Ecto neural progenitor cell (in vitro differentiated cells): Measurements from ENCODE around the gene SF1.

Source experiments
- DNase-seq: peaks from one replicate; pipeline ENCODE4 v3.0.0-alpha.2; 2018; ENCODE audit warnings: low spot score

The SF1 gene

DNA sequence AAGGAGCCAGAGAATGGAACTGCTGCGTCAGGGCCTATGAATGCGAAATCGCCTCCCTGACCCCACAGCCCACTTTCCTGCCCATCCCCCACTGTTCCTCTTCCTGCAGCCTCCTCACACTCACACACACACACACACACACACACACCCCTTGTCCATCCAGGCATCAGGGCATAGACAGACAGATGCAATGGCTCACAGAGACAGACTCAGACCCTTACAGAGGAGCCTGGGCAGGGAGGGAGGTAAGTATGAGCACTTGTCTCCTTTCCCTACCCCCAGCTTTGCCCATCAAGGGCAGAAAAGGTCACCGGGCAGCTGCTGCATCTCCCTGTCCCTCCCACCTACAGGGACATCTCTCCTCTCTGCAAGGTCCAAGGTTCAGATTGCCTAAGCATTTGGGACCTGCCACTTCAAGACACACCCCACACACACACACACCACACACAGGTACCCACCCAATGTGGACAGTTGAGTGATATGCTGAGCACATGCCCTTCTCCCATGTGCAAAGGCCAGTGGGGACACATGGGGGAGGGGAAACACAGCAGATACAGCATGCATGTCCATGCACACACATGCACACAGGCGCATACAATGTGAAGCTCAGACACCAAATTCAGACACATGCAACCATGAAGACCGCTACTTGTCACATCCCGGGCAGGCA lies 53.3 kb downstream of the SF1 start:
- DNase-seq = peak; percentile 49

DNA sequence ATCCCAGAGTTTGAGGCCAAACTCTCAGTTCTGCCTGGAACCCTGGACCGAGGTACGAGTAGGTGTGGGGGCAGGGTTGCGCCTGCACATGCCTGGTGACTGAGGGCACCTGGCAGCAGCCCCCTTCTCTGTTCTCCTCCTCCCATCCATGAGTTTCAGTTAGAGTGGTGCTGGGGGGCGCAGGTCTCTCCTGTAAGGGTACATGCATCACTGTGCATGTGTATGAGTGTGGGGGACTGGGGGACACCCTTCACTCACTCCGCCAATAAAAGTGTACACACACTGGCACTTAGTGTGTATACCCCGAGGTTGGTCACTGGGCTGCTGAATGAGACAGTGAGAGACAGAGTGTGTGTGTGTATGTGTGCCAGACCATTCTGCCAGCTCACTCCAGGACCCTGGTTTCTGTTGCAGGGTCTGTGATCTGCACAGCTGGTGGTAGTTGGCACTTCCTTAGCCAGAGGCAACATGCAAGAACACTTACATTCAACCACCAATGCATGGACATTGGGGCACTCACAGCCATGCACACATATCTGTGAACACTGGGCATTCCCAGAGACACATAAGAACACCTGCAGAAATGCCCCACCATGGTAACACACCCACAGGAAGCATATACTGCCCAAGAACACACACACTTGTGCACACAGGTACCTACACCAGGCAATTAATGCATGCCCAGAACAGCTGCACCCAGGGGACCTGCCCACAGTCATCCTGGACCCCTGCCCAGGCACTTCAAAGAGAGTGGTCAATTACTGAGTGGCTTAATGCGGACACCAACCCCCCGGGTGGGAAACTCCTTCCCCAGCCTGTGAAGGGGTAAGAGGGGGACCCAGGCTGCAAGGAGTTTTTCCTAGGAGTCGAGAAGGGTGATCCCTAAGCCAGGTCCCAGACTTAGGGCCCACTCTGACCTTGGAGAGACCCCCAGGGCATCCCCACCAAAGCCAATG lies 54.2 kb downstream of the SF1 start:
- peak; percentile 49 for DNase-seq

DNA sequence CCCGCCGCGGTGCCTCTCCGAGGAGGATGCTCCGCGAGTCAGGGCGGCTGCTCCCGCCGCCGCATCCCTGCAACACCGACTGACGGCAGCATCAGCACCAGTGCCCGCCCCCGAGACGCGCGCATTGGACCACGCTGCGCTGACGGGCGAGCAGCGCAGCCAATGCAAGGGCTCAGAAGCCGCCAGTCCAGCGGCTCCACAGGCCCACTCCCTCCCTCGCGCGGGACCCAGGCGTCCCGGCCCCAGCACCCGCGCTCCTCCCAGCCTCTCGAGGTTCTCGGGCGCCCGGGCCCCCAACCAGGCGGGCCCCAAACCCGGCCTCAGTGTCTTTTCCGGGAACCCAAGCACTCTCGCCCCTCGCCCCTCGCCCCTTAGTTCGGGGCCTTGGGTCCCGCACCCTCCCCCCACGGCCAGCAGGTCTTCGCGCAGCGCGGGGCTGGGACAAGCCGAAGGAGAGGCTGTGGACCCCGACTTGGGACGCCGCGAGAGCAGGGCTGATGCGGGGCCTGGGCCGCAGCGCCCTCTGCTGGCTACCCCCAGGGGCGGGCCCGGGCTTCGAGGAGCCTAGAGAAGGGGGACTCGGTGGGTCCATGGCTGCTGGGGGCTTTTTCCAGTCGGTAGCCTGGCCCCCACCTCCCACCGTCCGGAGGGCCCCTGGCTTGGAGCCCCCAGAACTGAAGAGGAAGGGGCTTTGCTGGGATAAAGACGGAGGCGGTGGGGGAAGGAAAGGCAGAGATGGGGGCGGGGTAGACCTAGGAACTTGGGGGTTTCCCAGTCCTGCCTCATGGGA lies 55.0 kb downstream of the SF1 start, which contains the start of gene NRXN2:
NRXN2 (minus strand) TSS at position 81 of the 790 bp plus-strand sequence. CDS start 9,498 bp downstream, outside the sequence.
- DNase-seq = peak; percentile 93

DNA sequence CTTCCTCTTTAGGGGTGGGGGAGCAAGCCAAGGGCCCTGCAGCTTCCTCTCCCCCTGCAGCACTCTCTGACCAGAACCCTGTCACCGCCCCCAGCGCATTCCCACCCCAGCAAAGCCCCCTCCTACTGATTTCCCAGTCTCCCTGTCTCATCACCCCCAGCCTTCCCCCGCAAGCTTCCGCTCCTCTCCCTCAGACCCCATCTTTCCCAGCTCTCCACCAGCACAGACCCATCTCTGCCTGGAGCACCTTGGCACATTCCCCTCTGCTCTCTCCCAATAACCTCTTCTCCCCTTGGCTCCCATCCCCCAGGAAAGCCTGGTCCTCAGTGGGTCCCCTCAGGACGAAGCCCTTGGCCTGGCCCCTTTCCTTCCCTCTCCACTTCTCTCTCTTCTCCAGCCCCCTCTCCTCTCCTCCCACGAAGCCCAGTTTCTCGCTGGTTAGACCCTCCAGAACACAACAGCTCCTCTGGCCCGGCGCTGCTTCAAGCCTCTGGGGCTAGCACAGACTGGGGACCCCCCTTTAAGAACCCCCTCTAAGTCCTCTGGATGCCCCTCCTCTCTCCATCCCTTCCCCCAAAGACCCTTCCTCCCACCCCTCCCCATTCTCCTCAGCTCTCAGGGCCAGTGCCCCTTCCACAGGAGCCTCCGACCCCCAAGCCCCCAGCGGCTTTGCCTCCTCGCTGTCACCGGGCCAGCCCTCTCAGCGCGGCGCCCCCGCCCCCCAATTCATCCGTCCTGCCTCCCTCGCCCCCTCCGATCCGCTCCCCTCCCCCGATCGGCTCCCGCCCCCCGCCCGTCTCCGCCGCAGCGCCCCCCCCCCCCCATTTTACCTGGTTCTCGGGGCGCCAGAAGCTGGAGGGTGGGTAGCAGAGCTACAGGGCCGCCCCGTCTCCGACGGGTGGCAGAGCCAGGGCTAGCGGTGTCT lies 55.9 kb downstream of the SF1 start:
- DNase-seq = peak; percentile 54

DNA sequence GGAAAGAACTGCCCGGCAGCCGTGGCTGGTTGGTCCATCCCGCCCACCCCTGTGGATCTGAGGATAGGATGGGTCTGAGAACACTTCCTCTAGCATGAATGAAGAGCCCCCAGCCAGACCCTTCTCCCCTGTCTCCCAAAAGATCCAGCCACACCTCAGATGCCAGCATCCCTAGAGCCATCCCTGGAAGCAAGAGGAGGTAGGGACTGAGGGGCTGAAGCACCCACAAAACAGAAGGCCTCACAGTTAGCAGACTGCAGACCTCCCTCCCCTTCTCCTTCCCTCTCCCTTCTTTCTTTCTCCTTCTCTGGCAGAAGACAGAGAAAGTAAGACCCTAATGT lies 57.0 kb downstream of the SF1 start:
- DNase-seq = no peak

DNA sequence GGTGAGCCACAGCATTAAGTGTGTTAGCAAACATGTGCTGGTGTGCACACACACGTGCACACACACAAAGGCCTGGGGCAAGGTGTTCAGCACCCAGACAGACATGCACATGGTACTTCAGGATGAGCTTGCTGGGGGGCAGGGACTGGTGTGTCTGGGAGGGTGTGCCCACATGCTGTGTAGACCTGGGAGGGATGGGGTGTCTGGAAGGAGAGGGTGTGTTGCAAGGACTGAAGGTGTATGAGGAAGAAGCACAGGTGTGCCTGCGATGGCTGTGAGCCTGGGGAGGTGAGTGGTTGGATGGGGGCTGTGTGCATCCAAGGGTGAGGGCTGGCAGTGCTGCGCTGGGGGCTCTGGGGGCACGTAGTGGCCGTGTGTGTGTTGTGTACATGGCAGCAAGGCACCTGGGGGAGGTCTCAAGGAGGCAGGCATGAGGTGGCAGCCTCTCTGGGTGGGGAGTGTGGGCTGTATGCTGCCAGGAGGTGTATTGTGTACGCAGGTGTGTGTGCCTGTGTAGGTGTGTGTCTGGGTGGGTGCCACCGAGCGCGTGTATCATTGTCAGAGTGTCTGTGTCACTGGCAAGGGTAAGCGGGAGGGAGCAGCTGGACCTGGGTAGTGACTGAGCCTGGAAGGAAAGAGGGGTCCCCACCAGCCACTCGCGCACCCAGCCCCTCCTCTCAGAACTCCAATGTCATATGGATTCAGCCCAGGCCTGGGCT lies 57.5 kb downstream of the SF1 start:
- DNase-seq = peak; percentile 42

DNA sequence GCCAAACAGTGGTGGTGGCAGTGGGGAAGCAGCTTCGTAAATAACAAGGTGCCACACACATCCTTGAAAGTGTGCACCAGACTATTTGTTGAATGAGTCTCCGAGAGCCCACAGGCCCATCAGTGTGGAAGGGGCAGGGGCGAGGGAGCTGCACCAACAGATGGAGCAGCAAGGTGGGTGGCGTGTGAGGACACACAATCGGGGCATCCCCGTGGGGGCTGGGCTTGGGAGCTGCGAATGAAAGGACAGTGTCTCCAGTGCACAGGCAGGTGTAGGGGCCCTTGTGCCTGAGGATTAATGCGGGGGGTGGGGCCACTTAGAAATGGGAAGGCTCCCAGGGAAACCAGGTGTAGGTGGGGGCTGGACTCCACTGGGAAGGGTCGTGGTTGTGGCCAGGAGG lies 58.2 kb downstream of the SF1 start:
- DNase-seq = no peak

DNA sequence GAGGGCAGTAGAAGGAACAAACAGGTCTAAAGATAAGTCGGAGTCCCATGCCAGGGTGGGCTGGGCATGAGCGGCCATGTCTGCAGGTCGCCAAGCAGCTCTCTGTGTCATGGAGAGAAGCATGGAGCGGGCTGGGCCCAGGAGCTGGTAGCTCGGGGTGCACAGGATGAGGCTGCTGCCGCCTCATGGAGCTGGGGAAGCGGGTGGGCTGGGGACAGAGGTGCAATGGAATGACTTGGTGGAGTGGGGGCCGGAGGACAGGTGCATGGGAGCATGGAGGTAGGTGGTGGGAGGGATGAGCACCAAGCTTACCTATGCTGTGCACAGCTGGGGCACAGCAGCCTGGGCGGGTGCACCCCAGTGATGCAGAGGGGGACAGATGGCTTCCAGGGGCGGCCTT lies 58.9 kb downstream of the SF1 start:
- DNase-seq = no peak

DNA sequence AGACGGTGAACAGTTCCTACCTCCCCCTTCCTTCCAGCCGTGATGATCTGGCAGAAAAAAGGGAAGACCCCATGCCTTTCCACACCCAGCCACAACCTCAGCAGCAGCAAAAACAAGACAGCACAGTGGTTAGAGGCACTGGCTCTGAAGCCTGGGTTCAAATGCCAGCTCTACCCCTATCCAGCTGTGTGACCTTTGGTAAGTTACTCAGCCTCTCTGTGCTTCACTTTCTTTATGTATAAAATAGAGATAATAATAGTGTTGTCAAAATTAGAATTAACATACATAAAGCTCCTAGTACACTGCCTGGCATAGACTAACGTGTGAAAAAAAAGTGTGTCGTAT lies 59.6 kb downstream of the SF1 start:
- DNase-seq = no peak

DNA sequence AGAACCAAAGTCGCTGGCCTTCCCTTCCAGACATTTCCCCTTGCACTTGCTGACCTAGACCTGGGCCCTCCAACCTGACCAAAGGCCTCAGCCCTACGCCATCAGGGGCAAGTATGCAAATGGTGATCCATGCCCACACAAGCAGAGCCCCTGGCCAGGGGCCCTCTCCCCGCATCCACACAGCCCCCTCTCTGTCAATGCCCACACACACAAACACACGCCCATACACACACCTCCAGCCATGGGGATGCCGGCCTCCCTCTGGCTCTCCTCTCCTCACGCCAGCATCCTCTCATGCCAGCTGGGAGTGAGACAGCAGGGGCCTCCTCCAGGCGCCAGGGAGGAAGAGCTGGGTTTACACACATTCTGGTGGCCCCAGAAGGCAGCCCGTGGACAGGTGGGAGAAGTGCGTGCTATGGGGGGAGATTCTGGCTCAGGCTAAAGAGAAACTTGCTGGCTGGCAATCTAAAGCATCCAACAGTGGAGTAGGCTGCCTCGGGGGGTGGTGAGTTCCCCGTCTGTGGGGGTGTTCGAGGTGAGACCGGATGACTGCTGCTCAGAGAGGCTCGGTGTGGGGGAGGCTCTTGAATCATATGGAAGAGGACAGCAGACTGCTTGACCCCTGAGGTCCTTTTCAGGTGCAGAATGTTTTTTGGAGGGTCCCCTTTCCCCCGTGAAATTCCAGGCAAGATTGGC lies 60.1 kb downstream of the SF1 start:
- no peak for DNase-seq

DNA sequence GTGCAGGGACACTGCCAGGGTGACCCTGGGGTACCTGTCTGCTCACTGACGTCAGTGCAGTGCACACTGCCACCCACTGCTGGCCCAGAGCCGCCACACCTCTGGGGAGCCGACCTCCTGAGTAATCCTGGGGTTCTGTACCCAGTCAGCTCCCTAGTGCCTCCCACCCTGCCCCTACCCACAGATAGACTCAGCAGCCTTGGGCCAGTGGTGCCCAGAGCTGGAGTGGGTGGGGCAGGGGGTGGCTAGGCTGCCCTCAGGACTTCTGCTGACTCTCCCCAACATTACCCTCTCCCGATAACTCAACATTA lies 61.1 kb downstream of the SF1 start:
- no peak for DNase-seq

DNA sequence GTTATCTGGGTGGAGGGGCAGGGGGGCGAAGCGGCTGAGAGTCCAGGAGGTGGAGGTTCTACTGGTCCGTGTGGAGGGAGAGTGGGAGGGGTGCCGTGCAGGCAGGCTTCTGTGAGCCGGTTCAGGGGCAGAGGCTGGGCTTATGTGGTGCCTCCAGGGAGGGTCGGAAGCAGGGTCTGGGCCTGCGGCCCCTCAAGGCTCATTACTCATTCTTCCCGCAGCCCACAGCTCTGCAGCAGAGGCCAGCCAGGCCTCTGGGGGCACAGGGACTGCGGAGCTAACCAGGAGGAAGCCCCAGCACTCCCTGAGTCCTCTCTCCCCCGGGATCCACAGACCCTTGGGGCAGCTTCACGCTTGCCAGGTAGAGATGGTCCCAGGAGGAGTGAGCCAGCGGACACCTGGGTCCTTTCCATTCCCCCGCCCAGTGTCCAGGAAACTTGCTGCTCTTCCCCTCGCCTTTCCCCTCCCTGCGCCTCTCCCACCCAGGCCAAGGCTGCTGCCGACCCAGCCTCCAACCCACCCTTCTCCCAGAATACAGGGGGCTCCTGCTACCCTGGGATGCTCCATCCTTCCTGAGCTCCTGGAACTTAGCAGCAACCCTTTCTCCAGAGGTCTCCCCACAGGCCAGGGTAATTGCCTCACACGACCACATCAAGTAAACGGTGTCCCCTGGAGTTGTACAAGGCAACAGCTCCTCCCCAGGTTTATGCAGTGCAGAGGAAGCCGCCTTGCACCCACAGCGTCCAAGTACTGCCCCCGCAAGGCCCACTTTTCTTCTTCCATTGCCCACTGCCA lies 61.7 kb downstream of the SF1 start:
- no peak for DNase-seq

DNA sequence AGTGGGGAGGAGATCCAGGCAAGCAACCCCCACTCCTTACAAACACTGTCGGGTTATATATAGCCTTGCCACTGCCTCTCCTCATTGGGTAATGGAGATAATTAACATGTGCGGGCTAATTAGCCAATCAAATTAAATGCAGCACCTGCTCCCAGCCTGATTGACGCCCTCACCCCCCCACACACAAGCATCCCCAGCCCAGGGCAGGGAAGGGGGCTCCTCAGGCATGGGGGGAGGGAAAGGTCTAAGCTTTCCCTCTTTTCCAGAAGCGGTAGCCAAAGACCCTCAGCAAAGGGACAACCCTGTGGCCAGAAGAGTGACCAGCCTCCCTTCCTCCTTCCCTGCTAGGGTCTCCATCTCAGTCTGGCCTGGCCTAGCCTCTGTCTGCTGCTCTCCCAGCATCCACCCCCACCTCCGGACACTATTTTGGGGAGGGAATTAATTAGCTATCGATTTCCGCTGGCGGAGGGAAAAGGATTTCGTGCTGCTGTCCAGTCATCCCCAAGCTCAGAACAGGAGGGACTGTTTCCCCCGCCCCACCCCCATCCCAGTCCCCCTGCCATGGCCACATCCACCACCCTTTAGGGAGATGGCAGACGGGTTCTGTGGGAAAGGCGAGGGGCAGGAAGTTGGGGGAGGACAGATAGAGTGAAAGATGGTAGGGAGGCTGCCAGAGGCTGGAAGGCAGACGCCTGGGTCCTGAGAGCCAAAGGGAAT lies 62.4 kb downstream of the SF1 start:
- no peak for DNase-seq

DNA sequence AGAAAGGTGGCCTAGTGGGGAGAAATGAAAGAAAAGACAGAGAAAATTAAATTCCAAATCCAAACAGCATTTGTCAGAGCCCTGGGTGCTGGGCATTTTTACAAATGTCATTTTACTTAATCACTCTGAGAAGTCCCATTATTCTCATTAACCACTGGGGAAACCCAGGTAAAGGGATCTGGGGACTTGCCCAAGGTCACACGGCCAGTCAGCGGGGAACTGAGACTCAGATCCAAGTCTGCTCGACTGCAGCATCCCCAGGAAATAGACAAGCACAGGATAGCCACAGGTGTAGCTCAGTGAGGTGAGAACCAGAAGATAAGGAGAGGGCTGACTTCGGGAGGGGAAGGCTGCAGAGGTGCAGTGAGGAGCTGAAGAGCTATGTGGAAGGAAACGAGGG lies 63.2 kb downstream of the SF1 start:
- DNase-seq = no peak

DNA sequence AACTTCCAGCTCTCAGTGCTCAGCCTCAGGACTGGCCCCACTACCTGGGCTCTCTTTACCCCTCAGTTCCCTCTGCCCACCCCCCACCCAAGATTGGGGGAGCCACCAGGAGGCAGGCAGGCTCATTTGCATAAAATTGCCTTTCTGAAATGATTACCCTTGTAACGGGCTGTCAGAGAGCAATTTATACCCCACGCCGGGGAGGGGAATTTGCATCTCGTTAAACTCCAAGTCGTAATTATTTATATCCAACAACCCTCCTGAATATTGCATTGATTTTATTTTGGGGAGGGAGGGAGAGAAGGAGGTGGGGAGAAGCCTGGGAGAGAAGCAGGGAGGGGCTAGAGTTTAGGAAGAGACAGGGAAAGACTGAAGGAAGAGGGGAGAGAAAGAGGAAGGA lies 63.7 kb downstream of the SF1 start:
- DNase-seq = no peak
